WTC11 (cell line): ENCODE data around the gene DNAH9. TPM values are rescaled to one million over a fixed set of nuclear protein-coding genes. Genes with fewer than 3 reads are reported as not detected.

Source experiments
- ATAC-seq: fragments of 200-7000 bp; cut with Tn5 transposase; 2 replicates; pipeline ENCODE4 v1.10.0; 2021; ENCODE audit warnings: mild to moderate bottlenecking, moderate library complexity
- CTCF ChIA-PET: fragments of 300-600 bp; sonication (Branson Sonifier 250); formaldehyde crosslinking; loops from one replicate; lab custom pipeline; 2021; ENCODE audit warnings: antibody characterized with exemption; lab: Charles Lee
- POLR2A ChIA-PET: fragments of 350-600 bp; sonication (Branson Sonifier 250); formaldehyde crosslinking; loops from one replicate; lab custom pipeline; 2021; ENCODE audit warnings: antibody characterized with exemption; lab: Charles Lee
- DNase-seq: peaks from one replicate; pipeline ENCODE4 v3.0.0; 2021; ENCODE audit warnings: low spot score
- H3K27ac Mint-ChIP-seq: 2 replicates; pipeline ENCODE4 v1.8.0; 2021; ENCODE audit warnings: mixed read lengths
- H3K27me3 Mint-ChIP-seq: 2 replicates; pipeline ENCODE4 v1.8.0; 2021; ENCODE audit warnings: low read depth, mild to moderate bottlenecking, moderate library complexity, mixed read lengths
- H3K36me3 Mint-ChIP-seq: 2 replicates; pipeline ENCODE4 v1.8.0; 2021; ENCODE audit warnings: mixed read lengths
- H3K4me1 Mint-ChIP-seq: 2 replicates; pipeline ENCODE4 v1.8.0; 2022; ENCODE audit warnings: mixed read lengths
- H3K4me3 Mint-ChIP-seq: 2 replicates; pipeline ENCODE4 v1.8.0; 2021; ENCODE audit warnings: mild to moderate bottlenecking, moderate library complexity, mixed read lengths
- H3K9me3 Mint-ChIP-seq: 2 replicates; pipeline ENCODE4 v1.8.0; 2021; ENCODE audit warnings: mixed read lengths
- ERG ChIP-seq: fragments of 250-450 bp; sonication (Bioruptor Pico); IDR thresholded peaks from 2 replicates; pipeline ENCODE4 v1.8.0; 2021; ENCODE audit warnings: mild to moderate bottlenecking
- IRF1 ChIP-seq: sonication (generic); formaldehyde crosslinking; IDR thresholded peaks from 2 replicates; pipeline ENCODE4 v1.8.0; 2023; ENCODE audit warnings: missing genetic modification reagents
- IRF2 ChIP-seq: sonication (generic); formaldehyde crosslinking; IDR thresholded peaks from 2 replicates; pipeline ENCODE4 v1.8.0; 2022; ENCODE audit warnings: low read depth, missing genetic modification reagents, borderline replicate concordance
- MXD4 ChIP-seq: fragments of 250-450 bp; sonication (Bioruptor Pico); IDR thresholded peaks from 2 replicates; pipeline ENCODE4 v1.8.0; 2021; ENCODE audit warnings: mild to moderate bottlenecking, moderate library complexity, borderline replicate concordance
- NFATC4 ChIP-seq: fragments of 250-450 bp; sonication (Bioruptor Pico); IDR thresholded peaks from 2 replicates; pipeline ENCODE4 v1.9.0; 2021; ENCODE audit warnings: mild to moderate bottlenecking
- NR2C2 ChIP-seq: sonication (generic); formaldehyde crosslinking; IDR thresholded peaks from 2 replicates; pipeline ENCODE4 v1.8.0; 2022; ENCODE audit warnings: mild to moderate bottlenecking, missing genetic modification reagents
- SMAD4 ChIP-seq: sonication (generic); formaldehyde crosslinking; IDR thresholded peaks from 2 replicates; pipeline ENCODE4 v1.8.0; 2022; ENCODE audit warnings: mild to moderate bottlenecking, missing genetic modification reagents
- SOX15 ChIP-seq: fragments of 250-450 bp; sonication (Bioruptor Pico); IDR thresholded peaks from 2 replicates; pipeline ENCODE4 v1.9.0; 2021; ENCODE audit warnings: mild to moderate bottlenecking
- ZNF263 ChIP-seq: sonication (generic); formaldehyde crosslinking; IDR thresholded peaks from 2 replicates; pipeline ENCODE4 v1.8.1; 2022; ENCODE audit warnings: low read depth, mild to moderate bottlenecking, moderate library complexity, missing genetic modification reagents
- total RNA-seq: library from RNA; stranded (reverse); gene quantifications from 3 replicates; pipeline ENCODE4 v1.2.3, GENCODE V29; 2021
- TF ChIP-seq, protein P1 (sequence below): sonication (generic); formaldehyde crosslinking; IDR thresholded peaks from 2 replicates; pipeline ENCODE4 v1.8.0; 2022; ENCODE audit warnings: mild to moderate bottlenecking, missing genetic modification reagents
- TF ChIP-seq, protein P2 (sequence below): sonication (generic); formaldehyde crosslinking; IDR thresholded peaks from 2 replicates; pipeline ENCODE4 v1.8.0; 2023; ENCODE audit warnings: missing genetic modification reagents, mild to moderate bottlenecking, borderline replicate concordance

The DNAH9 gene
- total RNA-seq, 1 experiment from 2014 or later = 0.31 TPM

GRCh38 chr17:11816409-11816808 lies 218.1 kb downstream of the DNAH9 start:
- no peak overlapping the region for H3K27ac Mint-ChIP-seq
- H3K36me3 Mint-ChIP-seq = peaks cover 5% of the 10 kb centered on the region; the same call in 1 of the 2 replicates
- H3K4me3 Mint-ChIP-seq = no peak overlapping the region
- DNase-seq = no peak
- no peaks in the 10 kb centered on the region; the same call in 1 of the 2 replicates for H3K27me3 Mint-ChIP-seq
- no peaks in the 10 kb centered on the region for H3K4me1 Mint-ChIP-seq
- ChIA-PET CTCF (no interaction called here), POLR2A (no interaction called here)
- TF ChIP-seq IRF1 (no peak), NFATC4 (CRISPR knock-in tag) (no peak)
- ATAC-seq = no peak
- H3K9me3 Mint-ChIP-seq = peaks cover 32% of the 10 kb centered on the region

- Mint-ChIP-seq H3K4me1 (peaks cover 5% of the 10 kb centered on the region; the same call in 1 of the 2 replicates), H3K4me3 (no peak overlapping the region), H3K36me3 (peaks cover 36% of the 10 kb centered on the region), H3K9me3 (peaks cover 58% of the 10 kb centered on the region), H3K27me3 (peaks cover 3% of the 10 kb centered on the region), H3K27ac (no peak overlapping the region)
- no peak for TF ChIP-seq ERG (CRISPR knock-in tag)
- no peak for TF ChIP-seq SMAD4
- TF ChIP-seq SOX15 (CRISPR knock-in tag) = no peak
- no peak for DNase-seq
- ChIA-PET POLR2A (no interaction called here), CTCF (no interaction called here)
- ATAC-seq = no peak
Observed at GRCh38 chr17:11823862-11824261, 225.6 kb downstream of the DNAH9 start.

- POLR2A ChIA-PET = no interaction called here
- no peak overlapping the region for H3K27ac Mint-ChIP-seq
- TF ChIP-seq ZNF263 (CRISPR knock-in tag) (no peak), IRF2 (no peak), MXD4 (CRISPR knock-in tag) (no peak), NR2C2 (CRISPR knock-in tag) (no peak)
- TF ChIP-seq, protein P1, sequence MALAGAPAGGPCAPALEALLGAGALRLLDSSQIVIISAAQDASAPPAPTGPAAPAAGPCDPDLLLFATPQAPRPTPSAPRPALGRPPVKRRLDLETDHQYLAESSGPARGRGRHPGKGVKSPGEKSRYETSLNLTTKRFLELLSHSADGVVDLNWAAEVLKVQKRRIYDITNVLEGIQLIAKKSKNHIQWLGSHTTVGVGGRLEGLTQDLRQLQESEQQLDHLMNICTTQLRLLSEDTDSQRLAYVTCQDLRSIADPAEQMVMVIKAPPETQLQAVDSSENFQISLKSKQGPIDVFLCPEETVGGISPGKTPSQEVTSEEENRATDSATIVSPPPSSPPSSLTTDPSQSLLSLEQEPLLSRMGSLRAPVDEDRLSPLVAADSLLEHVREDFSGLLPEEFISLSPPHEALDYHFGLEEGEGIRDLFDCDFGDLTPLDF (CRISPR knock-in tag) = no peak
- TF ChIP-seq, protein P2, sequence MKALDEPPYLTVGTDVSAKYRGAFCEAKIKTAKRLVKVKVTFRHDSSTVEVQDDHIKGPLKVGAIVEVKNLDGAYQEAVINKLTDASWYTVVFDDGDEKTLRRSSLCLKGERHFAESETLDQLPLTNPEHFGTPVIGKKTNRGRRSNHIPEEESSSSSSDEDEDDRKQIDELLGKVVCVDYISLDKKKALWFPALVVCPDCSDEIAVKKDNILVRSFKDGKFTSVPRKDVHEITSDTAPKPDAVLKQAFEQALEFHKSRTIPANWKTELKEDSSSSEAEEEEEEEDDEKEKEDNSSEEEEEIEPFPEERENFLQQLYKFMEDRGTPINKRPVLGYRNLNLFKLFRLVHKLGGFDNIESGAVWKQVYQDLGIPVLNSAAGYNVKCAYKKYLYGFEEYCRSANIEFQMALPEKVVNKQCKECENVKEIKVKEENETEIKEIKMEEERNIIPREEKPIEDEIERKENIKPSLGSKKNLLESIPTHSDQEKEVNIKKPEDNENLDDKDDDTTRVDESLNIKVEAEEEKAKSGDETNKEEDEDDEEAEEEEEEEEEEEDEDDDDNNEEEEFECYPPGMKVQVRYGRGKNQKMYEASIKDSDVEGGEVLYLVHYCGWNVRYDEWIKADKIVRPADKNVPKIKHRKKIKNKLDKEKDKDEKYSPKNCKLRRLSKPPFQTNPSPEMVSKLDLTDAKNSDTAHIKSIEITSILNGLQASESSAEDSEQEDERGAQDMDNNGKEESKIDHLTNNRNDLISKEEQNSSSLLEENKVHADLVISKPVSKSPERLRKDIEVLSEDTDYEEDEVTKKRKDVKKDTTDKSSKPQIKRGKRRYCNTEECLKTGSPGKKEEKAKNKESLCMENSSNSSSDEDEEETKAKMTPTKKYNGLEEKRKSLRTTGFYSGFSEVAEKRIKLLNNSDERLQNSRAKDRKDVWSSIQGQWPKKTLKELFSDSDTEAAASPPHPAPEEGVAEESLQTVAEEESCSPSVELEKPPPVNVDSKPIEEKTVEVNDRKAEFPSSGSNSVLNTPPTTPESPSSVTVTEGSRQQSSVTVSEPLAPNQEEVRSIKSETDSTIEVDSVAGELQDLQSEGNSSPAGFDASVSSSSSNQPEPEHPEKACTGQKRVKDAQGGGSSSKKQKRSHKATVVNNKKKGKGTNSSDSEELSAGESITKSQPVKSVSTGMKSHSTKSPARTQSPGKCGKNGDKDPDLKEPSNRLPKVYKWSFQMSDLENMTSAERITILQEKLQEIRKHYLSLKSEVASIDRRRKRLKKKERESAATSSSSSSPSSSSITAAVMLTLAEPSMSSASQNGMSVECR (CRISPR knock-in tag) = no peak
- TF ChIP-seq, all 79 proteins: peak for 0
- Mint-ChIP-seq H3K36me3 (peaks cover 43% of the 10 kb centered on the region), H3K4me1 (peaks cover 5% of the 10 kb centered on the region; the same call in 1 of the 2 replicates), H3K9me3 (peaks cover 68% of the 10 kb centered on the region), H3K4me3 (no peak overlapping the region), H3K27me3 (peaks cover 3% of the 10 kb centered on the region)
- DNase-seq (no peak), ATAC-seq (no peak)
- CTCF ChIA-PET = no interaction called here
Observed at GRCh38 chr17:11825572-11826209, 227.4 kb downstream of the DNAH9 start.
